Spleen (tissue), 7 donors: ENCODE measurements around the gene PDZD8.

Source experiments
- CTCF ChIP-seq, 11 experiments: fragments of 200-600 bp in 7 of 11; fragments of 450-650 bp in 4 of 11; sonication (generic) in 4 of 11; IDR thresholded peaks in 8 of 11; conservative IDR thresholded peaks in 3 of 11; 1 replicate in 7 of 11; 2 replicates in 4 of 11; pipeline versions ENCODE4 v1.4.0 to v1.8.0; 2016 to 2021; ENCODE audit warnings: antibody characterized with exemption in 11 of 11, inconsistent platforms in 4 of 11, mild to moderate bottlenecking in 1 of 11
- POLR2A ChIP-seq, 3 donors: fragments of 450-650 bp; IDR thresholded peaks; one replicate each; pipeline ENCODE4 v1.5.1; 2017; ENCODE audit warnings: antibody characterized with exemption in 3 of 3, mild to moderate bottlenecking in 1 of 3
- POLR2AphosphoS5 ChIP-seq, 3 donors: sonication (generic); formaldehyde crosslinking; IDR thresholded peaks; one replicate each; pipeline ENCODE4 v1.5.1; 2017; ENCODE audit warnings: antibody characterized with exemption in 3 of 3
- donor health status: DM: no; HTN: no; CAD: no; lungs with moderate emphysema.
- donor health status: DM: no; HTN: no; CAD: no.
- donor health status: DM: no; HTN: no; CAD: no.

GRCh38 chr10:117254338-117254737, 120.9 kb downstream of the PDZD8 start:
- TF ChIP-seq CTCF (IDR thresholded peaks at IDR 0.05 in 8 of 11, conservative IDR thresholded peaks at IDR 0.05 in 3 of 11) (no peak), POLR2AphosphoS5 (IDR thresholded peaks at IDR 0.05) (no peak), POLR2A (IDR thresholded peaks at IDR 0.05) (no peak)
